ENCODE measurements around the gene USHBP1.

GRCh38 chr19:17254636-17255035 lies 9.9 kb downstream of the USHBP1 start:
- no peak for TF ChIP-seq CTCF (IDR thresholded peaks at IDR 0.05; ENCODE audit: poor library complexity, severe bottlenecking)
- no peak for TF ChIP-seq MXI1 (conservative IDR thresholded peaks at IDR 0.05; ENCODE audit: poor library complexity, severe bottlenecking)
- TF ChIP-seq REST (IDR thresholded peaks at IDR 0.05; ENCODE audit: borderline replicate concordance): no peak
- no peak for TF ChIP-seq RAD21 (conservative IDR thresholded peaks at IDR 0.05)
- no peak for TF ChIP-seq EZH2 (IDR thresholded peaks at IDR 0.05; ENCODE audit: borderline replicate concordance, insufficient read depth, low read length, poor library complexity, severe bottlenecking)
- TF ChIP-seq POLR2AphosphoS5 (IDR thresholded peaks at IDR 0.05): no peak
- TF ChIP-seq EP300 (conservative IDR thresholded peaks at IDR 0.05; ENCODE audit: poor library complexity, severe bottlenecking): no peak
- no peak for TF ChIP-seq SMC3 (conservative IDR thresholded peaks at IDR 0.05; ENCODE audit: poor library complexity)
